NCI-H82 treated with DMSO at 0.1 percent for 48 hours (cell line): ENCODE measurements around the gene TBX18.
A peak's percentile ranks its signal among the peaks of the same experiment; 100 is the strongest.

Experiments
- DNase-seq: peaks from one replicate; lab custom pipeline; 2025; ENCODE audit not compliant: unreplicated experiment; lab: John Stamatoyannopoulos, UW

Gene TBX18

GRCh38 chr6:84675651-84676050, 88.7 kb downstream of the TBX18 start:
- no peak for DNase-seq

GRCh38 chr6:84674395-84674794, 90.0 kb downstream of the TBX18 start:
- no peak for DNase-seq

- no peak for DNase-seq
Observed at GRCh38 chr6:84671183-84671582, 93.2 kb downstream of the TBX18 start.

- no peak for DNase-seq
Observed at GRCh38 chr6:84669945-84670344, 94.5 kb downstream of the TBX18 start.

- no peak for DNase-seq
Observed at GRCh38 chr6:84667252-84668213, 96.9 kb downstream of the TBX18 start.

GRCh38 chr6:84665401-84665800, 99.0 kb downstream of the TBX18 start:
- no peak for DNase-seq

- no peak for DNase-seq
Observed at GRCh38 chr6:84663866-84664265, 100.5 kb downstream of the TBX18 start.

- DNase-seq, result no peak
Observed at GRCh38 chr6:84657486-84657885, 106.9 kb downstream of the TBX18 start.

GRCh38 chr6:84657025-84657424, 107.4 kb downstream of the TBX18 start:
- DNase-seq, result no peak

- no peak for DNase-seq
Observed at GRCh38 chr6:84653027-84653551, 111.3 kb downstream of the TBX18 start.

GRCh38 chr6:84652356-84653026, 111.9 kb downstream of the TBX18 start:
- no peak for DNase-seq

- no peak for DNase-seq
Observed at GRCh38 chr6:84651583-84651982, 112.8 kb downstream of the TBX18 start.

GRCh38 chr6:84648444-84648843, 116.0 kb downstream of the TBX18 start:
- DNase-seq, result no peak

GRCh38 chr6:84645563-84646266, 118.7 kb downstream of the TBX18 start:
- no peak for DNase-seq

GRCh38 chr6:84645000-84645399, 119.4 kb downstream of the TBX18 start:
- DNase-seq, result no peak

- DNase-seq, result no peak
Observed at GRCh38 chr6:84643778-84644177, 120.6 kb downstream of the TBX18 start.

GRCh38 chr6:84641076-84641475, 123.3 kb downstream of the TBX18 start:
- DNase-seq, result no peak

GRCh38 chr6:84639396-84639795, 125.0 kb downstream of the TBX18 start:
- no peak for DNase-seq

- DNase-seq, result peak; percentile 15
Observed at GRCh38 chr6:84638286-84638685, 126.1 kb downstream of the TBX18 start.
